Measurements from ENCODE around the gene AUTS2. TPM values are rescaled to one million over a fixed set of nuclear protein-coding genes. Genes with fewer than 3 reads are reported as not detected.
"Not testable (repeated sequence)": the region's sequence is repeated elsewhere in the genome, so short reads cannot be mapped to it uniquely, and the experiment has no call there.

AUTS2 gene
- total RNA-seq, 1 donor from 2014 or later, result 26.1 TPM

DNA sequence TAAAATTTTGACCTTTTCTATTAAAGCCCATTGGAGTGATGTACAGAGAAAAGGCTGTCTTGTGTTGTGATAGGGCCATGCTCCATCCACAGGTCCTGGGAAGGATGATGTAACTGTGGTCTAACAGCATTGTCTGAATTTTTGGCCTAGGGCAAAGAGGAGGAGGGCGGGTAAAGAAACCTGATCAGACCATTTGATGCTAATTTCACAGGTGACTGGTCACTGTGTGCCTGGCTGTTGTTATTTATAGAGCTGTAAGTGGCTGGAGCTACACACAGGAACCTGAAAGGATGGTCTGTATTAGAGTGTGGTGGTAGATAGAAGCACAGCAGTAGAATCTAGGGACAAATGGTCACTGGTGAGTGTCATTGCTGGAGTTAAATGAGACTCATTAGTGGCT lies 182.1 kb downstream of the AUTS2 start:
- DNase-seq (ENCODE audit: low spot score) (no peak), ATAC-seq (no peak)

DNA sequence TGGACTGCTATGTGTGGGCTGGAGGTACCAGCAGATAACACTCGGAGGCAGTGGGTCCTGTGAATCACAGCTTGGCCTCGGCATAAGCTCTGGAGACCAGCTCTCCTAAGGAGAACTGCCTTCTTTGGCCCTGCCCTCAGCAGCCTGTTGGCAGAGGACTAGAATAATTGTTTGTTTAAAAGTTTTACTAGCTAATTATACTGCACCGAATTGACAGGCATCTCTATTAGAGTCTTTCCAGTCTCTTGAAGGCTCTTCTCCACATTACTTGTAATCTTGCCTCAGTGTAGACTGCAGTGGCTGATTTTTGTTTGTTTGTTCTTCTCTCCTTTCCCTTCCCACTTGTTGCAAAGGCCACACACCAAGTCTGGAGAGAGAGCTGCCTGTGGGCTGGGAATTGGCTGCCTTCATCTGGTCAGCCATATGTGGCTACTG lies 183.2 kb downstream of the AUTS2 start:
- ATAC-seq, result no peak
- no peak for DNase-seq (ENCODE audit: low spot score)

DNA sequence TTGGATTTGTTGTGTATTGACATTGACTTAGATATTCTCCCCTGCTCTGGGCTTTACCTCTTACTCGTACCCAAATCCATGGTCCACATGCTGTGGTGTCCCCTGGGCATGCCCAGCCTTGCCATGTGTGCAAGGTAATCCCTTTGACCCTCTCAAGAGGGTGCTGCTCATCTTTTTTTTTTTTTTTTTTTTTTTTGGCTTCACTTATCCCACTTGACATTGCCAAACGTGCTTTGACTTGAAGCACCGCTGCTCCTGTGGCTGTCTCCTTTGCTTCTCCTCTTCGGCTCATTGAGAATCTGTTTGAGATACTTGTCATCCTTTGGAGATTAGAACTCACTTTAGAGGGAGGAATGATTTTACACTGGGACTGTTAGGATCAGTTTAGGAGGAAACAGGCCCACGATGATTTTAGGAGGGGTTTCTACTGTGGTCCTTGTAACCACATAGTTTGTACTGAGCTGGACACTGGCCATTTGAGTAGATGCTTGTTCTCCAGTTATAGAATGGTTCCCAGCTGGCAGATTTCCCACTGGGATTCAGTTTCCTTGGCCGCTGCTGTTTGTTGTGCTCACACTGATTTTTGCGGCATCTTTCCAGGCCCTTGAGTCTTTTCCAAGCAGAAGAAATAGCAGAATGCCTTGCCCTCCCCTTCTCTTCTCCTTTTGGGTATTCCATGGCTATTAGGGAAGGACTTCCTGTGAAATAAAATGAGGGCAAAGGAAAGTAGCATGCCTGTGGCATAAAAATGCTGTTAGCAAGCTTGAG lies 184.8 kb downstream of the AUTS2 start:
- ATAC-seq, result no peak
- DNase-seq (ENCODE audit: low spot score), result no peak

DNA sequence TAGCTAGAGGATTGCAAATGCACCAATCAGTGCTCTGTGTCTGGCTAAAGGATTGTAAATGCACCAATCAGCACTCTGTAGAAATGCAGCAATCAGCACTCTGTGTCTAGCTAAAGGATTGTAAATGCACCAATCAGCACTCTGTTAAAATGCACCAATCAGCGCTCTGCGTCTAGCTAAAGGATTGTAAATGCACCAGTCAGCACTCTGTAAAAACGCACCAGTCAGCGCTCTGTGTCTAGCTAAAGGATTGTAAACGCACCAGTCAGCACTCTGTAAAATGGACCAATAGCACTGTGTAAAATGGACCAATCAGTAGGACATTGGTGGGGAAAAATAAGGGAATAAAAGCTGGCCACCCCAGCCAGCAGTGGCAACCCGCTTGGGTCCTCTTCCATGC lies 187.9 kb downstream of the AUTS2 start:
- DNase-seq (ENCODE audit: low spot score); ATAC-seq: not testable (repeated sequence)

DNA sequence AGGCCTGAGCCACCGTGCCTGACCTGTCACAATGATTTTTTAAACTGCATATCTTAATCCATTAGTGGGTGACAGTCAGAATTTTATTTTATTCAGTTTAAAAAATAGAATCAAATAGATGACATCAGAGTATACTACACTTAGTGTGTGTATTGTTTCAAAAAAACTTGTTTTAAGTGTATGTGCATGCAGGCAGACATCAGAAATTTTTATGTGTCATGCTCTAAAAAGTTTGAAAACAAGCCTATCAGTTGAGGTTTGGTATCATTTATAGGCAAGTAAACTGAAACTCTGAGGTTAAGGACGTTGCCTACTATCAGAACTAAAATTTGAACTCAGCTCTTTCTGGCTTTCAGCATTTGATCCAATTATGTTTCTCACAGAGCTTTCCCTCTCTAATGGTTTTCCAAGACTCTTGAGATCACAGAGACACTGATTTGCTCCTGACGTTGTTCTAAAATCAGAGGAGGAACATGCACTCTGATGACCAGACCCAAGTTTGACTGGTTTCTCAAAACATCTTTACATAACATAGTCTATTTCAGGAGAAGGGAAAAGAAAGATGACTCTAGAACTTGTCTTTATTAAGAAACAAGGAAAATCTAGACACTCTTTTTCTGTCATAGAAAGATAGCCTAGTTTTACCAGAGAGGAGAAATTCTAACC lies 188.6 kb downstream of the AUTS2 start:
- ATAC-seq (no peak), DNase-seq (ENCODE audit: low spot score) (no peak)

DNA sequence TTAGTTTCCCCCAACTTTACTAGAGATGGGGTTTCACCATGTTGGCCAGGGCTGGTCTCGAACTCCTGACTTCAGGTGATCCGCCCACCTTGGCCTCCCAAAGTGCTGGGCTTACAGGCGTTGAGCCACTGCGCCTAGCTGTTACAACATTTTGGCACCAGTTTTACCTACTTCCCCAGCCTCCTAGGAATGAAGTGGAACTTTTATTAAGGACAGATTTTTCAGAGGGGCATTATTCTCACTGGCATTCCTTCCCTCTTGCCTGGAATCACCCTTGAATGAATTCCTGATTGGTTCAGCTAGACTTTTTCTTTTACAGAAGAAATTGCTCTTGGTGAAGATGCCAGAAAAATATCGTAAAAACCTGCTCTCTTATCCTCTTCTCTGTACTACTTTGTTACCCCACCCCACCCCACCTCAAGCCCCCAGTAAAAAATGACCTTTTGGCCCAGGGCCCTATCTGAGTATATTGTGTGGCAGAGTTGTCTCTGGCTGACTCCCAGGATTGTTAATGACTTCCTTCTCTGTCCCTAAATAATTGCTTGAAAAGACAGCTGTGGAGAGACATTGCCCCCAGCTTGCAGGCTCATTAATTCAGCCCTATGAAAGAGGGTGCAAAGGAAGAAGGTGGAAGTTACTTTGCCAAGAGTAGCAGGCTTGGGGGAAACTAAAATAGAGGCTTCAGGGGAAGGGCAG lies 189.6 kb downstream of the AUTS2 start:
- ATAC-seq (no peak), DNase-seq (ENCODE audit: low spot score) (no peak)

DNA sequence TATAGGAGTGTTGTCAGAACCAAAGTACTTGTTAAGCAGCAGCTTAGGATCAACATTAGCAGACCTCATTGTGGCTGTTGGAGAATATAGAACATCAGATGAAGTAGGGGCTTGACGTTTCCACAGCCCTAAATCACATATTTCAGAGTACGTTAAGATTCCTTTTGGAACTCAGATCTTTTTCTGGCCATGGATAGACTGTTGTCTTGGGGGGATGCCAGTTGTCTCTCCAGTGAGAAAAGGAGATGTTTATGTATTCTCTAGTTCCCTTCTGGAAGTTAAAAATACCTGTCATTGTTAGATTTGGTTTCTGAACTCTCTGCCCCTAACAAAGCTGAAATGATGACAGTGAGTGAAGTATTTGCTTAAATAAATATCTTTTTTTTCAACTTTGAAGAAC lies 191.3 kb downstream of the AUTS2 start:
- ATAC-seq (no peak), DNase-seq (ENCODE audit: low spot score) (no peak)

DNA sequence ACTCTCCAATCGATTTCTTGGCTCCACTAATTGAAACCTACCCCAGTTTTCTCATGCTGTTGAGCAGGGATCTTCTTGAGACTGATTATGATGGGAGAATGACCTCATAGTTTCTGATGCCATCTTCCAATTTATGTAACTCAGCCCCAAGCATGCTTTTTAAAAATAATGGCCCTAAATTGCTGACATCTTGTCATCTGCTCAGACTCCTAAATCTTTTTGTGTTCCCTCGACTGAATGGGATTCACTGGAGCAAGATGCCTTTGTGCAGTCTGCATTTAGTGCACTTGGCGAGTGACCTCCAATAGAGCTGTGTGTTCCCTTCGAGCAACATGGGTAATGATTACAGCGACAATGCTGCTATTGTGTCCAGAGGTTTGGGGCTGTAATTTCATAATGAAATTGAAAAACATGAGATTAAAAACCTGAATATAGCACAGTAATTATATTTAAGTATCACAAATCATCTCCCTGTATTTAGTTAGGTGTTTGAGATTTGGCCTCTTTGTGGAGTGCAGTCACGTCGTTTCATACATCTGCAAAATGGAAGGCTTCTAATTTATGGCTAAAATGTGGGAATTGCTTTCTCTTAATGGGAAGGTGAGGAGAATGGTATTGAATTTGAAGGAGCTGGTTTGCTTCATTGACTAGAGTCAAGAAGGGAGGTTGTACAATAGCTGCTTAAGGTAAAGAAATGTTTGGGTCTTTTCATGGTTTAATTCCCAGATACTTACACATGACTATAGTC lies 192.9 kb downstream of the AUTS2 start:
- DNase-seq (ENCODE audit: low spot score) (no peak), ATAC-seq (no peak)

DNA sequence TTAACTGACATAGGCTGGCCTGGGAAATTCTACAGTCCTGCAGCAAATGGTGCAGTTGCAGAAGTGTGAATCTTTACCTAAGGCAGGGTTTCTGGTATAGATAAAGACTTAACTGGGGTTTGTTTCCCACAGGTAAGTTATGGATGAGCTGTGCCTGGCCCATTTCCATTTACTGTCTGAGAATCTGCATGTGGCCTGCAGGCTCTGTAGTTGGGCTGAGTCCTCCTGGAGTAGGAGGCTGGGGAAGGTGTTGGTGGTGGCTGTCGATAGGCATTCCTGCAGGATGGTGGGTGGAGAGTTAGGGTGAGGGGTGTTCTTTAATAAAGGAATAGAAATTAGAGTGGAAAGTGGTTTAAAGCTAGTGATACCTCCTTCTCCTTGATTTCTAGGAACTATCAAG lies 193.5 kb downstream of the AUTS2 start:
- ATAC-seq (no peak), DNase-seq (ENCODE audit: low spot score) (no peak)

DNA sequence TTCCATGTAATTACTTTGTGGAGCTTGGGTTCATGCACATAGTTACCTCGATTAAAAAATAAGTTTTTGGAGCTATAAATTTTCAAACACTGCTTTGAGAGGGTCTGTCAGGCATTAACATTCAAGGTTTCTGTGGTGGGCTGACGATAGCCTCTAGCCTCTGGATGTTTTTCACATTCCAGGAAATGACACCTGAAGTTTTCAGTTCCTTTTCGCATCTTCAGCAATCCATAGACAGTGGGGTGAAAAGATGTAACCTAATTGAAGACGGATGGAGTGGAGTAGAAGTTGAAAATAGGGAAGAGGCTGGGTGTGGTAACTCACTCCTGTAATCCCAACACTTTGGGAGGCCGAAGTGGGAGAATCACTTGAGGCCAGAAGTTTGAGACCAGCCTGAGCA lies 197.7 kb downstream of the AUTS2 start:
- ATAC-seq, result no peak
- DNase-seq (ENCODE audit: low spot score), result no peak

DNA sequence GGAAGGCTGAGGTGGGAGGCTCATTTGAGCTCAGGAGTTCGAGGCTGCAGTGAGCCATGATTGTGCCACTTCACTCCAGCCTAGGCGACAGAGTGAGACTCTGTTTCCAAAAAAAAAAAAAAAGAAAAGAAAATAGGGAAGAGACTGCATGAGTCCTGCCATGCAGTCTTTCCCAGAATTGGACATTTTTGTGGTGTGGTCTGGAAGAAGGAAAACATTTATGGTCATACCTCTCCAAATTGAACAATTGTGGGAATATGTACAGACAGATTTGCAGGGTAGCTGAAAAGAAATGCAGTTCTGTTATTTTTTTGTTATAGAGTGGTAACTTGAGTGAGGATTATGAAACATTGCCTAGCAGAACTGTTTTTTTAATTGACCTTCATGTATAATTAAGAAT lies 198.1 kb downstream of the AUTS2 start:
- ATAC-seq (no peak), DNase-seq (ENCODE audit: low spot score) (no peak)

DNA sequence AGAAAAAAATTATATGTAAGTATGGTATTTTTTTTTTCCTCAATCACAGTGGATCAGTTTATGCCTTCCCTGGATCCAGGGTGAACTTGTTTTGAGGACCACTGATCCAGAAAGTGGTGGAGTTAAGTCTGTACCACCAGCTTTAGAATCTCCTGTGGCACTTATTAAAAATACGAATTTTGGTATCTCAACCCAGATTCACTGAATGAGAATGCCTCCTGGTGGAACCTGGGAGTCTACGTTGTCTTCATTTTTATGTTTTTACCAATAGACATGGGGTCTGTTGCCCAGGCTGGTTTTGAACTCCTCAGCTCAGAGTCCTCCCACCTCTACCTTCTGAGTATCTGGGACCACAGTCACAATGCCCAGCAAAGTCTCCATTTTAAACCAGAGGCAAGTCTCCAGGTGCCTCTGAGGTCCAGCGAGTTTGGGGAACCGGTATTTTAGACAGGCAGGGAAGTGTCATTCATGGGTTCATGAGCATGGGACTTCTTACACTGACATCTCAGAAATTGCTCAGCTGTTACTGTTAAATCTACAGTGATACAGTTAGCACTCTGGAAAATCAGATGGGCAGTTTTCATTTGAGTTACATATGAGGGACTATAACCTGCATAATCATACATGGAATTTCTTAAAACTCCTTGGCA lies 200.9 kb downstream of the AUTS2 start:
- ATAC-seq (no peak), DNase-seq (ENCODE audit: low spot score) (no peak)

DNA sequence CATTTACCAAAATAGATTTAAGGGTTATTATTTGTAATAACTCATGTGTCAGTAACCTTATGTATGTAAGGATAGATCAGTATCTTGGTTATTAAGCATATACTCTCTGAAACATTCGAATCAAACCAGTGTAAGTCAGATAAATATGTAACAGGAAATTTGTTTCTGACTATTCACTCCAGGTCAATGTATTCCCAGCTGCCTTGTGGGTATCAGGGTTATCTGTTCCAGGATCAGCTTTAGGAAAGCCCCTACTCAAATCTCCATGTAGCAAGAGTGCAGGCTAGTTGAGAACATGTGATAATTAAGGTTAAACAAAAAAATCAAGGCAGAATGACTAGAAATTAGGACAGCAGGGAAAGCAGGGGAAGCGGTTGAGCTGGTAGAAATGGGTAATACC lies 201.7 kb downstream of the AUTS2 start:
- DNase-seq (ENCODE audit: low spot score), result no peak
- ATAC-seq, result no peak

DNA sequence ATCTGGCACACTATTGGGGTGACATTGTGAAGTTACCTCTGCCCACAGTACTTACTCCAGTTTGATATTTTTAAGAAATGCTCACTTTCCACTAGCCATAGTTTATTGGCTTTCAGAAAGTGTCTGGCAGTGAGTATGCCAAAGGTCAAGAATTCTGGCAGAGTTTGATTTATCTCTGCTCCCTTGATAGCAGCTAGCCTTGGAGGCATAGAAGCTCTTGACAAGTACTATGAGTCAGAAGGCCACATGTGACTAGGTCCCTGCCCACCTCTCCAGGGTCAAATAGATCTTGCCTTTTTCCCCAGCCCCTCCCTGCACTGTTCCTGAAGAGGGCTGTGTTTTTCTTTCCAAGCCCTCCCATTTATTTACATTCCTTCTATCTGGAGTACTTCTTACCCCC lies 202.2 kb downstream of the AUTS2 start:
- ATAC-seq, result peak; percentile 87
- DNase-seq (ENCODE audit: low spot score), result no peak

DNA sequence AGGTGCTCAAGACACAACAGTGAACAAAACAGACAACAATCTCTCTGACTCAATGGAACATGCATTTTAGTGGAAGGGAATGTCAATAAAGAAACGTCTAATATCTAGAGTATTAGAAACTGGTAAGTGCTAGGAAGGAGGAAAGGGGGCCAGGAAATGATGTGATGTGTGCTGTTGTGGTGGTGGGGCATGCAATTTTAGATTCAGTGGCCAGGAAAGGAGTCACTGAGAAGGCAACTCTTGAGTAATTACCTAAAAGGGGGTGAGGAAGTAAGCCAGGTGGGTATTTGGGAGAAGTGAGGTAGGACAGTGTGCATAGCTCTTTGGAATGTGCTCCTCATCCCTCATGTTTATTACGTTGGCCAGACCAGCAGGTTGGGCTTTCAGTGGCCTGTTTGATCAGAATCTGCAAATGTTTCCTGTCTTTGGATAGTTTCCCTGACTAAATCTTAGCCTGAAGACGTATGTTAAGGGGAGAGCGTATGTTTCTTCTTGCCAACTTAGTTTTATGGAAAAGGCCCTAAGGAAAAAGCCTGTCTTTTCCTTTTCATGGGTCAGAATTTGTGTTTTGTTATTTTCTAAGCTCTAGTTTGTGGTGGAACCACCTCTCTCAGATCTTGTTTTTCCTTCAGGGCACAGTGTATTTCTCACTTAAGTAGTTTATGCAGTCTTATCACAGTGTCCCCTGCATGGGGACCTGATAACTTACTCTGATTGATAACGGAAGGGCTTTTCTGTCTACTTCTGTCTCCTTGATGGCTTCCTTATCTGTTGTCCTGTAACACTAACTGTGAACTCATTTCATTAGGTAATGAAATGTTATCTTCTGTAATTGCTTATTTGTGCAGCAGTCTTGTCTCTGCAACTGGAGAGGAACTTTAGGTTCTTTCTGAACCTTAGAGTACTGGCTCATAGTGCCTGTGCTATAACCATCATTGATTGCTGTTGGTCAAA lies 203.7 kb downstream of the AUTS2 start:
- ATAC-seq (no peak), DNase-seq (ENCODE audit: low spot score) (no peak)

DNA sequence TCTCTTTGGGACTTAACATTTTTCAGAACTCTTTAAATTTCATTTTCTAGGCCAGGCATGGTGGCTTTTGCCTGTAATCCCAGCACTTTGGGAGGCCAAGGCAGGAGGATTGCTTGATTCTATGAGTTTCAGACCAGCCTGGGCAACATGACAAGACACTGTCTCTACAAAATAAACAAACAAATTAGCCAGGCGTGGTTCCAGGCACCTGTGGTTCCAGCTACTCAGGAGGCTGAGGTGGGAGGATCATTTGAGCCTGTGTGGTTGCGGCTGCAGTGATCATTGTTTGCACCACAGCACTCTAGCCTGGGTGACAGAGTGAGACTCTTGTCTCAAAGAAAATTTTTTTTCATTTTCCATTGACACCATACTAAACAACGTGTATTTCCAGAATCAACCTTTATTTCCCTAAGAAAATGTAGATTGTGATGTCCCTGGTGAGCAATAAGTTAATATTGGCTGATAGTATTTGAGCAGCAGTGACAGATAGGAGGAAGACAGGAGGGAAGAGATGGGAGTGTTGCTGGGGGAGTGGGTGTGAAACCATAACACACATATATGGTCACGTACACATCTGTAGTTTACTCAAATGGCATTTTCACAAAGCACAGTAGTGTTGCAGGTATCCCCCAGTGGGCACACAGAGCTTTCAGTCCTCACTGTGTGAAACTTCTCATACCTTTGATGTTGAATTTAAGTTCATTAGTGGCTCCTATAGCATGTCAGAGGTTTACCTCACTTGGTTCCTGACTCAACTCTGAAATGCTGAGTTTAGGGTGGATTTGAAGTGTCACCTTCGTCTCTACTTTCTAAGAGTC lies 205.6 kb downstream of the AUTS2 start:
- DNase-seq (ENCODE audit: low spot score) (no peak), ATAC-seq (no peak)

DNA sequence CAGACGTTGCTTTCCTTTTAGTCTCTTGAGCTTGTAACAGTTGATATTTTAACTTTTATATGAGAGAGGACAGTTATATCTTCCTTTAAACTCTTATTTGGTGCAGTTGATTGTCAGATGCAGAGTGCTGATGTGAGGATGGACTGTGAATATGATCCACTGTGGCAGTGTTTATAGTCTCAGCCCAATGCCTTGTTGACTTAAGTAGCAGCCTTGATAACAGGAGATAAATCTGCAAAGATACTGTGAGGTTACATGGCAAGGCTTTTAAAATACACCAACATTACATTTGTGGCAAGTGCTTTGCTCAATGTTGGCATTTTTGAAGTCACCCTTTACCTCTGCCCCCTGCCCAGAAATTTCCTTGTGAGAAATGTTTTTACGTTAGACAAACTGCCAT lies 206.7 kb downstream of the AUTS2 start:
- DNase-seq (ENCODE audit: low spot score) (no peak), ATAC-seq (no peak)

DNA sequence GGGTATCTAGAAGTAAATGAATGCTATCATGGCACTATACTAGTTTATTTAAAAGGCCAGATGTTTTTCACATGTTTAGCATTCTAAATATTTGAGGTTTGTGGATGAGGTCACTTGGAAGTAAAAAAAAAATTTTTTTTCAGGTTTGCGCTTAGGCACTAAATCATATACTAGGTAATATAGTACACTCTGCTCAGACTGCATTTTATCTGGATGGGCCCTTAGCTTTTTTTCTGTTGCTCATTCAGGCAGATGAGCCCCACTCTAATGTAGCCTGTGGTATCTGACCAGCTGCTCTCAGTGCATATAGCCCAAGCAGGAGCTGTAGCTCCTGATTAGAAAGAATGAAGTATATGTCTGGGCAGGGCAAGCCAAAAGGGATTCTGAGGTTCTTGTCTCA lies 210.1 kb downstream of the AUTS2 start:
- ATAC-seq, result no peak

More for the DNA sequence above, 210.1 kb downstream of the AUTS2 start:
- DNase-seq (ENCODE audit: low spot score), result no peak
